Measurements from ENCODE around the gene PRTN3. TPM values are rescaled to one million over a fixed set of nuclear protein-coding genes. Genes with fewer than 3 reads are reported as not detected.

The PRTN3 gene
- total and polyA plus RNA-seq, 2 of the 4 experiments (the other 2 are of a cell fraction) = not detected

DNA sequence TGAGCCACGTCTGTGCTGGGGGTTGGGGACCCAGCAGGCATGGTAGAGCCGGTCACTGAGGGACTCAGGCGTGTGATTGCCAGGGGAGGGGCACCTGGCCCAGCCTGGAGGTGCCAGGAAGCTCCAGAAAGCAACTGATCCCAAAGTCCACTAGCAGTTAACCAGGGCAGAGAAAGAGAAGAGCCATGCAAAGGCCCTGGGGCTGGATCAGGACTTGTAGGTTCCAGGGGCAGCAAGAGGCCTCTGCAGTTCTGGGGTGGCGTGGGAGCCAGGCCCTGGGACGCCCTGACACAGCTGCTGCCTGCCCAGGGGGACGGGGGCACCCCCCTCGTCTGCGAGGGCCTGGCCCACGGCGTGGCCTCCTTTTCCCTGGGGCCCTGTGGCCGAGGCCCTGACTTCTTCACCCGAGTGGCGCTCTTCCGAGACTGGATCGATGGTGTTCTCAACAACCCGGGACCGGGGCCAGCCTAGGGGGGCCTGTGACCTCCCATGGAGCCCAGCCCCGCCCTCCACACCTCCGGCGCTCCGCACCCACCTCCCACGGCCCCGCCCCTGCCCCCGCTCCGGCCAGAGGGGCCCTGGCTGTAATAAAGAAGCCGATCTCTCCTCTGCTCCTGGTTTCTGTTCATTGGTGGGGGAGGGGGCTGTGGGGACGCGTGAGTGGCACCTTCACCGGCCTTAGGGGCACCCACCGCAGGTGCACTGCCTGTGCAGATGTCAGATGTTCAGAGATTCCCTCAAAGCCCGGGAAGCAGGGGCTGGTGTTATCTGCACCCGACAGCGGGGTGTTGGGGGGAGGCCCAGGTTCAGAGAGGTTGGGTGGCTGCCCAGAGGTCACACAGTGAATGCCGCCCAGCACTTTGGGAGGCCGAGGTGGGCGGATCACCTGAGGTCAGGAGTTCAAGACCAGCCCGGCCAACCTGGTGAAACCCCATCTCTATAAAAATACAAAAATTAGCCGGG lies 9.1 kb upstream of the PRTN3 start:
- Histone ChIP-seq H3K9me3 (ENCODE audit: control insufficient read depth, insufficient read depth, low read length) (no peaks in the 10 kb centered on the region), H2BK5ac (ENCODE audit: low read depth, low read length, poor library complexity, severe bottlenecking) (no peak overlapping the region), H3K9ac (ENCODE audit: low read depth, low read length) (no peak overlapping the region), H4K8ac (ENCODE audit: low read depth in 2 of 2, low read length in 2 of 2) (no peak overlapping the region), H3K56ac (ENCODE audit: extremely low read depth, insufficient read depth, low read length) (no peak overlapping the region), H4K20me1 (ENCODE audit: insufficient read depth, low read length) (no peaks in the 10 kb centered on the region), H3K4me3 (ENCODE audit: insufficient read depth, low read depth, low read length) (no peak overlapping the region), H3K4me1 (ENCODE audit: control insufficient read depth, insufficient read depth, low read length) (no peaks in the 10 kb centered on the region), H3K4ac (ENCODE audit: low read depth, low read length) (no peak overlapping the region), H2BK15ac (ENCODE audit: low read depth, low read length) (no peak overlapping the region), H2BK20ac (ENCODE audit: low read depth, low read length) (no peak overlapping the region), H3K79me1 (ENCODE audit: low read depth in 1 of 2, low read length in 2 of 2) (no peaks in the 10 kb centered on the region), H4K91ac (ENCODE audit: insufficient read depth, low read depth, low read length) (no peak overlapping the region), H3K27ac (ENCODE audit: insufficient read depth, low read length) (no peak overlapping the region), H2AK9ac (replicated peaks; ENCODE audit: low read depth, low read length, poor library complexity) (no peak overlapping the region), H2AFZ (replicated peaks; ENCODE audit: low read length, poor library complexity) (no peak overlapping the region), H3K36me3 (ENCODE audit: control insufficient read depth, insufficient read depth, low read length) (no peaks in the 10 kb centered on the region), H3K23ac (ENCODE audit: low read depth, low read length) (no peak overlapping the region), H2BK120ac (ENCODE audit: low read depth, low read length) (no peak overlapping the region), H3K27me3 (ENCODE audit: control insufficient read depth, insufficient read depth, low read length) (peaks cover 2% of the 10 kb centered on the region; the same call in 1 of the 2 replicates), H3K14ac (replicated peaks; ENCODE audit: low read depth, low read length) (no peak overlapping the region), H3K9me1 (ENCODE audit: insufficient read depth, low read length) (no peaks in the 10 kb centered on the region), H3K18ac (ENCODE audit: low read depth, low read length) (no peak overlapping the region), H4K5ac (ENCODE audit: low read depth, low read length) (no peak overlapping the region), H3K4me2 (ENCODE audit: low read depth, low read length) (no peak overlapping the region), H2AK5ac (ENCODE audit: low read depth, low read length) (no peak overlapping the region)
- no TSS peak for BruUV-seq (replicated peaks)
- ATAC-seq (ENCODE audit: low read depth) (no peak), DNase-seq (no peak)
- dilution Hi-C loops (cut with HindIII; ENCODE audit: low sequenced_read_pairs, unreplicated experiment) = no loop called here
- CTCF ChIA-PET = no interaction called here
- WGBS, 2 experiments (ENCODE audit: extremely low coverage in 2 of 2, insufficient read length in 1 of 2) = 67% methylated on average over 13 of the region's 38 CpGs; no CpG with 5 or more reads in 1 of the 2 experiments
- in situ Hi-C loops (cut with MboI; ENCODE audit: low sequenced_read_pairs) = no loop called here
- POLR2A ChIA-PET (ENCODE audit: unreplicated experiment) = no interaction called here
- intact Hi-C loops (cut with micrococcal nuclease) = no loop called here
- no peak for TF ChIP-seq MXI1 (IDR thresholded peaks at IDR 0.05; ENCODE audit: borderline replicate concordance, low read depth, low read length)
